Gastroesophageal sphincter (tissue), 3 donors: ENCODE results near the gene CFAP119.

ENCODE experiments used
- CTCF ChIP-seq, 4 experiments: fragments of 200-600 bp in 2 of 4; fragments of 450-650 bp in 2 of 4; sonication (generic) in 1 of 4; IDR thresholded peaks; one replicate each; pipeline ENCODE4 v1.5.1; 2017 to 2019; ENCODE audit warnings: antibody characterized with exemption in 4 of 4, mild to moderate bottlenecking in 2 of 4, moderate library complexity in 2 of 4
- EP300 ChIP-seq: sonication (generic); formaldehyde crosslinking; IDR thresholded peaks from one replicate; pipeline ENCODE4 v1.6.1; 2017; ENCODE audit warnings: antibody characterized with exemption, mild to moderate bottlenecking

GRCh38 chr16:30728321-30728720, 33.5 kb downstream of the CFAP119 start:
- no peak for TF ChIP-seq CTCF (IDR thresholded peaks at IDR 0.05)
- TF ChIP-seq EP300: no peak
